Measurements from ENCODE around the gene CNTRL. TPM values are rescaled to one million over a fixed set of nuclear protein-coding genes. Genes with fewer than 3 reads are reported as not detected.

Gene CNTRL
- total RNA-seq, 1 experiment from 2014 or later = 40.6 TPM

DNA sequence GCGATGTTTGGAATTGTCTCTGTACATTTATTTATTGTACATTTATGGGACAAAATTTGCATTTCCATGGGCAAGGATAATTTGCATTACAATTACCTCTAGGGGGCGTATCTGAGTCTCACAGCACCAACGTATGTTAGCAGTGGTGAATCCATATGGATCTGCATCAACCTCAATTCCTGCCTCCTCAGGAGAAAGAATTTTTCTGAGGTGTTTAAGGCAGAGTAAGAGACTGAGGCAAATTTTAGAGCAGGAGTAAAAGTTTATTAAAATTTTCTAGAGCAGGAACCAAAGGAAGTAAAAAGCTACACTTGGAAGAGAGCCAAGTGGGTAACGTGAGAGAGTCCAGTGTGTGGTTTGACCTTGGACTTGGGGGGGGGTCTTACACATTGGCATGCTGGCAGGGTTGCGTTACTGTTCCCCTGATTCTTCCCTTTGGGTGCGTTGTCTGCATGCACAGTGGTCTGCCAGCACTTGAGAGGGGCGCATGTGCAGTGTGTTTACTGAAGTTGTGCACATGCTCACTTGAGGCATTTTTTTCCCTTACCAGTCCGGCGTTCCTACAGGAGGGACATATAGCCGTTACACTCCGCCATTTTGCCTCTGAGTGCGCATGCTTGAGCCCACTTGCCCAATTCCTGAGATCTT is 147.9 kb downstream of the CNTRL start:
- H3K36me3 ChIP-seq = no peaks in the 10 kb centered on the region
- DNase-seq = peak; percentile 52 to 84

DNA sequence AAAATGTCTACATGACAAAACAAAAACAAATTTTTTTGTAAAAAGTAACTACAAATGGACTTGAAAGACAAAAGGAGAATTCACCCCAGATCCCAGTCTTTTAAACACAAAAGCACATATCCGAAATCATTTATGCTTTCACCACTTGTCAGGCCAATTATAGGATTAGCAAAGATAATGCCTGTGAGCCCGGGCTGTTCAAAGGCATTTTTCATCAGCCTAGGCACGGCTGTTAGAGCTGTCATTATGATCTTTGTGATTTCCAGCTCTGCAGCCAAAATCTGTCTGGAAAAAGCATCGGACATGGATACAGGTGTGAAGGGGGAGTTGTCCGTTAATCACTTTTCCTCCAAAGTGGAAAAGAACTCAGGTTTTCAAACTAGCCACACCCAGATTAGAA is 150.5 kb downstream of the CNTRL start:
- Histone ChIP-seq H3K27ac (peak overlapping the region; percentile 1; the same call in 1 of the 2 replicates), H3K36me3 (no peaks in the 10 kb centered on the region), H3K9me3 (replicated peaks) (no peaks in the 10 kb centered on the region), H3K4me3 (no peak overlapping the region), H3K27me3 (no peaks in the 10 kb centered on the region), H3K4me1 (peaks cover 25% of the 10 kb centered on the region)
- peak; percentile 73 to 86 for DNase-seq

More for the DNA sequence above, 147.9 kb downstream of the CNTRL start:
- Histone ChIP-seq H3K9me3 (replicated peaks) (no peaks in the 10 kb centered on the region), H3K27me3 (no peaks in the 10 kb centered on the region), H3K4me3 (no peak overlapping the region), H3K4me1 (peaks cover 25% of the 10 kb centered on the region), H3K27ac (no peak overlapping the region)

GRCh38 chr9:121226175-121226574 is 151.4 kb downstream of the CNTRL start:
- Histone ChIP-seq H3K36me3 (no peaks in the 10 kb centered on the region), H3K27ac (no peak overlapping the region), H3K4me1 (peaks cover 25% of the 10 kb centered on the region), H3K9me3 (replicated peaks) (no peaks in the 10 kb centered on the region), H3K27me3 (no peaks in the 10 kb centered on the region), H3K4me3 (no peak overlapping the region)
- DNase-seq = no peak

Other genes with a start within 250 kb of the CNTRL start
- gene PSMD5, start 232.0 kb upstream of the CNTRL start, total RNA-seq (2014; rRNA removed; shearing (Covaris generic)) = 49.0 and 54.1 TPM in 2 replicates
- gene PHF19, start 197.8 kb upstream of the CNTRL start, total RNA-seq (2014; rRNA removed; shearing (Covaris generic)) = 20.2 and 24.1 TPM in 2 replicates
- 0.25 and 0.26 TPM in 2 replicates for gene TRAF1, start 148.2 kb upstream of the CNTRL start, total RNA-seq (2014; rRNA removed; shearing (Covaris generic))
- 2.6 and 3.0 TPM in 2 replicates for gene C5, start 24.7 kb upstream of the CNTRL start, total RNA-seq (2014; rRNA removed; shearing (Covaris generic))
- 42.9 and 48.6 TPM in 2 replicates for gene RAB14, start 126.9 kb downstream of the CNTRL start, total RNA-seq (2014; rRNA removed; shearing (Covaris generic))
- 43.4 and 44.1 TPM in 2 replicates for gene GSN, start 193.2 kb downstream of the CNTRL start, total RNA-seq (2014; rRNA removed; shearing (Covaris generic))